HG03575 (cell line): ENCODE data around the gene MTMR1.

ENCODE experiments used
- ATAC-seq: cut with Tn5 transposase; IDR thresholded peaks from one replicate; pipeline ENCODE4 v1.9.1; 2021; ENCODE audit not compliant: unreplicated experiment, insufficient number of reproducible peaks, low FRiP score; ENCODE audit errors: extremely low read depth

MTMR1 gene

DNA sequence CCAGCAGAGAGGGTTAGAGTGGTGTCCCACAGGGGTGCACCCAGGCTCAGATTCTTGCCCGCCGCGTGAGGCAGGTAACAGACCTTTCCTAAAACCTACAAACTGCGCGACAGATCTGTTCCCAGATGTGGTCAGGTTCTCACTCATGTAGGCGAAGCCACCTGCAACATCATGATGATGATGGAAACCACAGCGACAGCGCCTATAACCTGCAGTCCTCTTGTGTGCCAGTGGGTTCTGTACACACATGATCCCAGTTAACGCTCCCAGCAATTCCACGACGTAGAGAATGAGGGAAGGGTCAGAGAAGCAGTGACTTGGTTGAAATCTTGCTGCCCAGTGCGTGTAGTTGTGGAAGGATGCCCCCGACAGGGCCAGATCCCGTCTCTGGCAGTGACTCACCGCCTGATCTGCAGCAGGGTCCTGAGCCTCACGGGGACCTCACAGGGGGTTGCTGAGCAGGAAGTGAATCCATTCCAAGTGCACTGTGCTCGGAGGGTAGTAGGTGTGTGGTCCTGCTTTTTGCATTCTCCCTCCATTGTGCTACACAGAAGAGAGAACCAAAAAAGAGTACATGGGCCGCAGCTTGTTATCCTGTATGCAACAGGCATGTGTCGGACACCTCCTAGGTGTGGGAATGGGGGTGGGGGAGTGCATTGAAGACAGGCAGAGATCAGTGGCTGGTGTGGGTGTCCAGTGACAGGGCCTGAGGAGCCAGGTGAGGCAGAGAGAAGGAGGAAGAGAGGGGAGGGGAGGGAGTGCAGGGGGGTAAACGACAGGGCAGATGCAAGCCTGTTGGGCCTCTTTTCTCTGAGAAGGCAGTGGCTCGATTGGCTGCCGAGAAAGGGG, 66.6 kb downstream of the MTMR1 start:
- ATAC-seq = no peak

DNA sequence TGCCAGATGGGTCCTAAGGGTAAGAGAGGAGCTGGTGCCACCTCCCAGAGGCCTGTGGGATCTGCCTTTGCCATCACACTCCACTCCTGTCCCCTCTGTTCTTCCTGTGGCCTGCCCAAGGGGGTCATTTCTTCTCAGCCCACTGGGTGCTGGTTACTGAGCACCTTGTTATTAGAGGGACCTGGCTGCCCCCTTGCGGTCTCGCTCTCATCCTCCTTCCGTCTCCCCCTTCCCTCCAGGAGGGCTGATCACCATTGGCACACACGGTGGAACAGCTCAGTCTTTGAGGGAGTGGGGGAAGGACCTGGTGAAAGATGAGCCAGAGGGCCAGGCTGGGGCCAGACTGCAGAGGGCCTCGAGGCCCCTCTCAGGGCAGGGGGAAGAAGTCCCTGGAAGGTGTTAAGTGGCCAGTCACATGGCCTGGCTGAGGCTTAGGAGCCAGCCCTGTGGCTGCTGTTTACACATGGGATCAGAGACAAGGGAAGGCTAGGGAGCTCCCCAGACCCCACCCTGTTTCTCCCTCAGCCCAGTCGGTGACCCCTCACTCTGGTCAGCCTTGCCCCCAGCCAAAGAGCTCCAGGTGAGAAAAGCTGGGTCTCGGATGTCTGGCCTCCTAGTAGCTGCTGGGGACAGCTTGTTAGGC, 68.1 kb downstream of the MTMR1 start:
- no peak for ATAC-seq

DNA sequence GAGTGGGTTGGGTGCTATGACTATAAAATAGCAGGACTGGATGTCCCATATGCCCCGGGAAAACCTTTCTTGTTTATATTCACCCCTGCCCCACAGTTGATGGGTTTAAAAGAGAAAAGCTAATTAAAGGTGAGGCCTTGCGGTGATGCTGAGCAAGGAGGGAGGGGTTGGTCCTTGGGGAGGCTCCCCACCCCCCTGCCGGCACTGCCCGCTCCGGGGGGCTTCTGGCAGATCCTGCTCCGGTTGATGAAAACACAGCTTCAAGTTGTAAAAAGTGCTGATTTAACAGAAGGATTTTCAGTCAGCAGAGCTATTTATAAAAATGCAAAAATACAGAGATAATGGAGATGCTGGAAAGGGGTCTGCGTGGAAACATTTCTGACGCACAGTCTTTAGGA, 68.6 kb downstream of the MTMR1 start:
- ATAC-seq = no peak

DNA sequence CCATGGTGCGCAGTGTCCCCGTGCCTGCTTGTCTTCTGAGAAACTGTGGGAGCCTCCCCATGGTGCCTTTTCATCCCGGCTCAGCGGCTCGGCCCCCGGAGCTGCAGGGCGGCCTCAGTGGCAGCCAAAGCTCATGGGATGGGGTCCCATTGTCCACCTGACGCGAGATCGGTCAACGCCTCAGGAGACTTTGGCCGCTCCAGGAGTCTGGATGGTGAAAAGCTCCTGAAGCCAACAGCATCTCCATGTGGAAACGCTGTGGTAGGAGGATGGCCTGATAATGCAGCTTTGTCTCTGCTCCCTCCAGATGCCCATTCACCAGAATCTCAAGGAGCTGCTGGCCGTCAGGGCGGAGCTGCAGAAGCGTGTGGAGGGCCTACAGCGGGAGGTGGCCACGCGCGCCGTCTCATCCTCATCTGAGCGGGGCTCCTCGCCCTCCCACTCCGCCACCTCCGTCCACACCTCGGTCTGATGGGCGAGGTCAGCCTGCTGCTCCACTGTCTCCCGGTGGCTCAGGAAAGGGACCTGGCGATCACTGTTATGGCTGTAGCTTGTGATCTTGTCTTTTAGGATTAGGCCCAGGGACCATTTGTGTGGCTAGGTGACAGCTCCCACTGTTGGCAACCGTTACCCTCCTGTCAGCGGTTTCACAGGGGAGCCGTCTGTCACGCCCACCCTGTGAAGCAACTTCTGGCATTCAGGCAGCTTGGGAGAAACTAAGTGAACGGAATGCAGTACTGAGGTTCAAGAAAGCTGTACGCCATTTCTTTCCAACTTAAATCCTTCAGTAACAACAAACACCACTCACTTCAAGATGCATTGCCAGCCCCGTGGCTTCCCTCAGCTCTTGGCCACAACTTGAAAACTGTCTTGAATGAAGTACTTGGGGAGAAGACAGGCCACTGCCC, 69.3 kb downstream of the MTMR1 start:
- no peak for ATAC-seq

DNA sequence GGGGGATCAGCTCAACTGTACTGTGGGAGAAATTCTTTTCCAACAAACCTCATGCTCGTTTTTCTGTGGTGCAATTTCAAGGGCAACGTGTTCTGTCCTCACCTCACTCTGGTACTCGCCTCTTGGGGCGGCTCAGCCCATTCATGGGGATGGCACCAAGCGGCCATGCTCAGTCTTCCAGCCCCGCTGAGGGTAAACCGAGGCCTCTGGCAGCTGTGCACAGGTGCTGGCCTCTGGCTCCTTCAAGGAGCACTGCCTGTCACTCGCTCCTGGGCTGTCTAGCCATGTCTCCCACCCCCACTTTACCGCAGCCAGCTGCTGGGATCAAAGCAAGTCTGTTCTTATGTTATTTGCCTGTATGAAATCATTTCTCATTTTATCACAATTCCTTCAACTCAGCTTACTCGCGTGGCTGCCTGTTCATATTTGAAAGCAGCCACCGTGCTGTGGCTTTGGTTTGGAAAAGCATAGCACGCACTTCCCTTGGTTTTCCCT, 70.2 kb downstream of the MTMR1 start:
- ATAC-seq = no peak

DNA sequence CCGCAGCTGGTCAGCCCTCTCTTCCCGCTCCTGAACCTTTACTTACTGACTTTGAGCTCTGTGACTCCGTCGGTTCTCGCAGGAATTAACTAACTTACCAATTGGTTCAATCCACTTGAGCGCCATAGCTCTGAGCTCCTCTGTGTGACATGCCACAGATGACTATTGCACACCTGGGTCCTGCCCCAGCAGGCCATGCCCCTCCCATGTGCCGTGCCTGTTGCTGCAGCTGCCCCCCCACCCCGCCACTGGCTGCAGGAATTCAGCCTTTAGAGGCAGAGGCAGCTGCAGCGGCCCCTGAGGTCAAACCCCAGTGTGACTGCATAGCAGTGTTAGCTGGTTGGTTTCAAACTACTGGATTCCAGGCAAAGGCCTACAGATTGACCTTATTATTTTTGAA, 70.6 kb downstream of the MTMR1 start:
- ATAC-seq = no peak

DNA sequence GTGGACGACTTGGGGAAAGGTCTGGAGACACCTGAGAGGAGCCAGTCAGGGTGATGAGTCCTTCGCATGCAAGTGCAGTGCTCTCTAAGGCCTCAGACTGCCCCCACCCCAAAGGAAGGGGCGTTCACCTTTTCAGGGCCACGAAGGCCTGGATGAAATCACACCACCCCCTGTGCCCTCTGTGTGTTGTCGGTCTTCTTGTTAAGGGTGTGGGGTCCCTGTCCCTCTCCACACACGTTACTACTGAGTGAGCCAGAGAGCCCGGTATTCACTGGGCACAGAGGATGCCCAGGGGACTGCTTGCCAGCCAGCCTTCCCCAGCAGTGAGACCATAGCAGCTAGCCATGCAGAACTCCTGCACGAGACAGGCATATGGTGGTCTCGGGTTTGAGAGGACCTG, 72.0 kb downstream of the MTMR1 start:
- no peak for ATAC-seq

DNA sequence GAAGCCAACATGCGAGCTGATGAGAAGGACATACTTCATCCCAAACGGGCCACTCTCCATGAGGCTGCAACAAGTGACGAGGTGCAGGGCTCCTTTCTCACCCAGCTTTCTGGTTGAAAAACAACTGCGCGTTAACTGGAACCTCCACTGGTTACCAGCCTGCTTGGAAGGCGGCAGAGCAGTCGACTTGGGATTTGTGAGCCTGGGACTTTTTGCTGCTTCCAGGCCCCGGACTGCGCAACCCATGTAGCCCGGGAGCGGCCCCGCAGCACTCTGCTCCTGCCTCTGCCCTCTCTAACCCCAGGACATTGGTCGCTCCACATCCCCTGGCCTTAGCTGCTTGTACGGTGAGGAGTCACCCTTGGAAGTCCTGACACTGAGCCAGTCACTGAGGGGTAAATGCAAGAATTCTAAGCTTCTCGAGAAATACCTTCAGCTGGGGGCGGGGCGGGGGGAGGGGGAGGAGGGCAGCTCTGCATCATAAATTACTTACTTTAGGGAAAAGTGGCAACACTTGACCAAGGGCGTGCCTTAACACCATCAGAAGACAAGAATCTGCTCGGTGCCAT, 72.7 kb downstream of the MTMR1 start:
- no peak for ATAC-seq

DNA sequence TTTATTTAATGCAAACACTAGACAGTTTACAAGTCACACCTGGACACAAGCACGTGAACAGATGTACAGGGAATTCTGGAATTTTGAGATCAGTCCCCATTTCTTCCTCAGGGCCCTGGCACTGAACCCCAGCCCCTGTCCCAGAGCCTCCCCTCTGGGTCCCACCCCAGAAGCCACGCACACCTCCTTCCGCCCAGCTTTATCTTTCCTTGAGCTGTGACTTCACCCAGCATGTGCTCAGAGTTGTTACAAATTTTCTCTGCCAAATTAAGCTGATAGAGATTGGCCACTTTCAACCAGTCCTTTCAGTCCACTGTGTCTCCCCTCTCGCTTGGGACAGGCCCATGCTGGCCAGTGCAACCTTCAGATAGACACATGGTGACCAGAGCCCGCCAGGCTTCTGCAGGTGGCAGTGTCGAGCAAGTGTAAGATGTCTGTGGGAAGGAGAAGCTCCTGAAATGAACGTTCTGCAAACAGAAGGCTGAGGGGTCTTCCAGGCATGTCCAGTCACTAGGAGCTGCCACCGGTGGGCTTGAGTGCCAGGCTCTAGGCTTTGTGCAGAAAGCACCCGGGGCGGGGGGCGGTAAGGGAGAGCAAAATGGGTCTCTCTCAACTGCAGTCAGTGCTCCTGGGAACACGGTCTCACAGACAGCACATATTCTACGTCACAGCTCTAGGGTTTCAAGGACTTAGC, 73.3 kb downstream of the MTMR1 start:
- no peak for ATAC-seq

DNA sequence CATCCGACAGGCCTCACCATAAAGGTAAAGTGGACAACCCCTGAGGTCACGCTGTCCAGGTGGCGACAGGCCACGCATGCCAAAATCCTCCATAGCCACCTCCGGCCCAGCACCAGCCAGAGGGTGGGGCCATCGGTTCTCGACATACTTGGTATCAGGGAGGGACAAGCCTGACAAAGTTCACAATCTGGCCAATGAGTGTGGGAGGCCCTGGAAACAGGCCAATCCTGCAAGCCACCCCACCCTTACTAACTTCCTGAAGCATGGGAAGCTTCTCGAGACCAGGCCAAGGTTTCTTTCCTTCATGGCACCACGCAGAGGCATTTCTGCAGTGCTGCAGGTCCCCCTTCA, 73.8 kb downstream of the MTMR1 start:
- no peak for ATAC-seq

DNA sequence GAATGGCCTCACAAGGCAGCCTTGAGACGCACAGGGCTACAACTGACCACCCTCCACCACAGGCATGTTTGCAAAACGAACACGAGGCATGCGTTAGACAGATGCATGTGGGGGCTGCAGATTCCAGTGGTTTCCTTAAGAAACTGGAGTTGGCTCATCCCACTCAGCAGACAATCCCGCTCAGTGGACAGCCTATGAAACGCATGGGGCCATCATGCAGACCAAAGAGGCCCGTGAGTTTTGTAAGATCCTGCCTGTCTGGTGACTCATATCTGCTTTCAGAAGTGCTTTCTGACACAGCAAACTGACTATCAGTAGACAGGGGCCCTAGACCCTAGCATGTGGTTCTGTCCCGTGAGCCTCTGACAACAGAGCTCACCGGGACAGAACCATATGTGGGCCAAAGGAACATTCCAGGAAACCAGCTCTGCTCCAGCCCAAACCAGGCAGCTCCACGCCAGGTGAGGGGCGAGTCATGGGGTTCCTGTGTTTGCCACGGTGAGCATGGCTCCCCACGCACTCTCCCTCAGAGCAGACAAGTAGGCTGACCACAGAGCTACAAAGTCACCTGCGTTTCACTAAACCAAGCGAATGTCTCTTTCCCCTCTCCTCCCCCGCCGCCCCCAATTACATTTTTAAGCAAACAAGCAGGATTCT, 74.4 kb downstream of the MTMR1 start:
- no peak for ATAC-seq

DNA sequence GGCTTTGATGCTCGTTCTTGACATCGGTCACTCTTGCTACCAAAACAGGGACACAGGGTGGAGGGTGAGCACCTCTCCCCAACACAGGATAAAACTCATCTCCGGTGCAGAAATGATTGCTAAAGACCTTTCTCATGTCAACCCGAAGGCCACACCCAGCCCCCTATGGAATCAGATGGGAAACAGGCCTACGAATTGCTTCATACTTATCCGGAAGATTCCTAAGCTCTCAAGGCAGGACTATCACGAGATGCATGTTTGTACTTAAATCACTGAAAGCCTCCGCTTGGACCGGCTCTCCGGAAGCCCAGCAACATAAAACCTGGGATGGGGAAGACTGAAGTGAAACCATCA, 74.9 kb downstream of the MTMR1 start:
- no peak for ATAC-seq

DNA sequence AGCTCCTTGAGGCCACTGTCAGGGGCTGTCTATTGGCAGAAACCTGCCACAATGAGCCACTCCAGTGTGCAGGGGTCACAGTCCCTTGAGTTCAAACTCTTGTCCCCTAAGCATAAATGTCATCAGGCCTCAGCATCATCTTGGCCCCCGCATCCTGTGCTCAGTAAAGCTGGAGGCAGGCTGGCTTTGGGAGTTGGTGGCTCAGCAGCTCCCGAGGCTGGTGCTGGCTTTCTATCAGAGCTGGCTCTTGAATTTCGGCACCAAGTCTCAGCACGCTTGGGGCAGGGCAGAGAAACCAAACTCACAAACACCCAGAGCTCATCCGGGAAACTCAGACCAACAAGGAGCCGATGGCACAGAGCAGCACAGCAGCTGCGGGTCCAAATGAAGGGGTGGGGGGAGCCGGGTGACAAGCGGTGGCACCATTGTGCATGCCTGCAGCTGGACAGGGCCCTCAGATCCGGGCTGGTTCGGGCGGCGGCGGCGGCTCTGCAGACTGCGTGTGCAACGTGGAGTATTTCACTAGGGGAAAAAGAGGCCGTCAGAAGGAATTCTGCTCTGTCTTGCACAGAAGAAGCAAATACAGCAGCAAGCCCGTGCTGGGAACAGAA, 75.5 kb downstream of the MTMR1 start:
- ATAC-seq = no peak

DNA sequence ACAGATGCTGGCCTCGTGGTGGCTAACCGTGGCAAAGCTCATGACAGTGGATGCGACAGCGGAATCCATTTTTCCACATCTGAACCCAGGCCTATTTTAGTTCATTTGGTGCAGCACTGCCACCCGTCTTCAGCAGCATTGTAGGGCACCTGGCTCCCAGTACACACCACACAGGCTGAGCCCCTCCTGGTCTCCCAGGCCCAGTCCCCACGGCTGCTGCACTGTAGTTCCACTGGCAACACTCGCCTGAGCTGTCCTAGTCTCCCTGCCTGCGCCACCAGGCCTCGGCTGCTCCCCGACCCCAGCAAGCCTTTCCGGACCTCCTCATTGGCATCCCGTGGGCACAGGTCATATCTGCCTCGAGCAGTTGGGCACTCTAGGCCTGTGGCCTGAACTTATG, 76.2 kb downstream of the MTMR1 start:
- no peak for ATAC-seq

DNA sequence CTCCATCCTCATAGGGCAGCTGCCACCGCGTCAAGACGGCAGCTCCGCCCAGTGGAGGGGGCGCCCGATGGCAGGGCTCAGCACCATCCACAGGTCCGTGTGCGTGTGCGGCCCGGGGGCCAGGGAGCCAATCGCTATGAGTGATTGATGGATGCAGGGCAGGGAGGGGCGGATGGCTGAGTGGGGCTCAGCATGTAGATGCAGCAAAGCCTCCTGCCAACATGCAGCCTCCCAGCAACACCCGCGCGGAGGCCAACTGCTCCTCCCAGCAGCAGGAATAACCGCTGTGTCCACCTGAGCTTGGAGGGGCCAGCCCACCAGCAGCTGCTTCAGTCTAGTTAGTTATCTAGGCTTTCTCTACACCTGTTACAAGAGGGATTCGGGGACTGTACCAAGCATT, 77.4 kb downstream of the MTMR1 start:
- no peak for ATAC-seq

DNA sequence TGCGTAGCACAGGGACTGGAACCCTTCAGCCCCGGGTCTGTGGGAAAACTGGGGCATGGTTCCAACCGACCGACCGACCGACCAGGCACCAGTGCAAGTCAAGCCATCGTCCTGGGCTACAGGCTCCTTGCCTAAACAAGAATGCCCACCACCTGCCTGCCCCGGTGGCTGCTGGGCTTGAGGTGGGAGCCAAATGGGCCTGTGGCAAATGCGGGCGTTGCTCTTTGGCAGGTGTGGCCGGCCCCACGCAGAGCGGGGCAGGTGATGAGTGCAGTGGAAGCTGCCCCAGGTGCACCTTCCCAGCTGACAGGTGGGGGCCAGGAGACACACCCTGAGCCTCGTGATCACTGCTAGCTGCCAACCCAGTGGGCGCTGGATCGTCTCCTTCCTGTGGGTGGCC, 77.9 kb downstream of the MTMR1 start:
- no peak for ATAC-seq

DNA sequence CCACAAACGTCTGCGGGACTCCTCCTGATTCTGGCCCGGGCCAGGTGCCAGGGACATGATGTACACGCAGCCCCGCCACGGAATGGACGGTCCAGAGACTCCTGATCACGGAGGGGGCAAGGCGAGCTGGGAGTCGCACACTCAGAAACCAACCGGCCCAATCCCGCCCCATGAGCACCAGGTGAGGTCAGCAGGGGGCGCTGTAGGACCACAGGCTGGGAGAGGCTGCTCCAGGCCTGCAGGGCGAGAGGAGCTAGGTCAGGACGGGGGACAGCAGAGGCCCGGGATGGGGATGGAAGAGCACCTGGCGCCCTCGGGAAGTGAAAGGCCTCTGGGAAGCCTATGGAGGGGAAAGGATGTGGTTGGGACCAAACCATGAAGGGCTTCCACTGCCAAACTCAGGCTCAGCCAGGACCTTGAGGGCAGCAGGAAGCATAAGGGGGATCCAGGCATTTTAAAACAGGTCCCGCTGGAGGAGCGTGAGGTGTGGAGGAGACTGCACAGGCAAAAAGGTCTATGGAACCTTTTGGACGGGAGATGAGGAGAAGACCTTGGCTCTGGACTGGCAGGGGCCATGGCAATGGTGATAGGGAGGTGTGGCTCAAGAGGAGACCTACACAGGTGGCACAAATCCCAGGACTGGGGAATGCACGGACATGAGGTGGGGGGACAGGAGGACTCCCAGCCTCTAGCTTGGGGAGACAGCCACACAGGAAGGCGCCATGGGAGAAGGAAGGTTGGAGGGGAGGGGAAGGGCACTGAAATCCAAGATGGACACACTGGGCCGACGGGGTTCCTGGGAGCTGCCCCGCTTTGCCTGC, 79.2 kb downstream of the MTMR1 start:
- ATAC-seq = no peak
